Glutamatergic neuron (in vitro differentiated cells): ENCODE measurements around the gene CHST11. TPM values are rescaled to one million over a fixed set of nuclear protein-coding genes. Genes with fewer than 3 reads are reported as not detected.
"Not testable (repeated sequence)": the region's sequence is repeated elsewhere in the genome, so short reads cannot be mapped to it uniquely, and the experiment has no call there.

Source experiments
- DNase-seq: peaks from one replicate; pipeline ENCODE4 v3.0.0; 2022
- H3K27ac Mint-ChIP-seq: one replicate; pipeline ENCODE4 v1.8.0; 2020; ENCODE audit warnings: mild to moderate bottlenecking, mixed read lengths, inconsistent platforms; ENCODE audit not compliant: unreplicated experiment
- H3K27me3 Mint-ChIP-seq: one replicate; pipeline ENCODE4 v1.8.0; 2020; ENCODE audit warnings: mild to moderate bottlenecking, moderate library complexity, mixed read lengths, inconsistent platforms; ENCODE audit not compliant: unreplicated experiment
- H3K36me3 Mint-ChIP-seq: one replicate; pipeline ENCODE4 v1.8.0; 2020; ENCODE audit warnings: mild to moderate bottlenecking, mixed read lengths, inconsistent platforms; ENCODE audit not compliant: unreplicated experiment
- H3K4me1 Mint-ChIP-seq: one replicate; pipeline ENCODE4 v1.8.0; 2020; ENCODE audit warnings: mild to moderate bottlenecking, low read depth, mixed read lengths, inconsistent platforms; ENCODE audit not compliant: unreplicated experiment
- H3K4me3 Mint-ChIP-seq: one replicate; pipeline ENCODE4 v1.8.0; 2020; ENCODE audit warnings: mild to moderate bottlenecking, mixed read lengths, inconsistent platforms; ENCODE audit not compliant: unreplicated experiment
- H3K9me3 Mint-ChIP-seq: one replicate; pipeline ENCODE4 v1.8.0; 2020; ENCODE audit warnings: mild to moderate bottlenecking, moderate library complexity, mixed read lengths, inconsistent platforms; ENCODE audit not compliant: unreplicated experiment
- total RNA-seq: library from RNA; stranded (reverse); fragmentation: NEBNext Ultra II Directional; extraction: Animal tissue kit (Norgen Biotek cat#: 25700); gene quantifications from one replicate; pipeline ENCODE4 v1.2.1, GENCODE V29; 2021; ENCODE audit not compliant: unreplicated experiment
- TF ChIP-seq, protein P1 (sequence below): fragments of 200-600 bp; sonication (generic); IDR thresholded peaks from one replicate; pipeline ENCODE4 v1.5.0; 2021; ENCODE audit not compliant: partially characterized antibody, unreplicated experiment

Gene CHST11
- total RNA-seq, 1 donor from 2014 or later = 11.5 TPM

DNA sequence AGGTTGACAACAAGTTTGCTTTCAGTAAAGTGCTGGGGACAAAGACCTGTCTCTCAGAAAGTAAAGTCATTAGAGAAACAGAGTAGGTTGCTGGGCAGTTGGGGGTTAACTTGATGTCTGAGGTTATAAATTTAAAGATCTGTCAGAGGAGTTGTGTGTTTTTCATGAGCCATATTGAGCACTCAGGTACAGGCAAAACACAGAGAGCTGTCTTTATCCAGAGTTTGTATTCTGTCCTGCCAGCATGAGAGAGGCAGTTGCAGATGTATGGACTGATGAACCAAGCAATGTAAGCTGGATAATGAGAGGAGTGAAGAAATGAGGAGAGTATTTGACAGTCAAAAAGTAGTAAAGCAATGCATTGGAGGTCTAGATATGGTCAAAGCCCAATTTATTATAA is 344.7 kb downstream of the CHST11 start:
- TF ChIP-seq, protein P1, sequence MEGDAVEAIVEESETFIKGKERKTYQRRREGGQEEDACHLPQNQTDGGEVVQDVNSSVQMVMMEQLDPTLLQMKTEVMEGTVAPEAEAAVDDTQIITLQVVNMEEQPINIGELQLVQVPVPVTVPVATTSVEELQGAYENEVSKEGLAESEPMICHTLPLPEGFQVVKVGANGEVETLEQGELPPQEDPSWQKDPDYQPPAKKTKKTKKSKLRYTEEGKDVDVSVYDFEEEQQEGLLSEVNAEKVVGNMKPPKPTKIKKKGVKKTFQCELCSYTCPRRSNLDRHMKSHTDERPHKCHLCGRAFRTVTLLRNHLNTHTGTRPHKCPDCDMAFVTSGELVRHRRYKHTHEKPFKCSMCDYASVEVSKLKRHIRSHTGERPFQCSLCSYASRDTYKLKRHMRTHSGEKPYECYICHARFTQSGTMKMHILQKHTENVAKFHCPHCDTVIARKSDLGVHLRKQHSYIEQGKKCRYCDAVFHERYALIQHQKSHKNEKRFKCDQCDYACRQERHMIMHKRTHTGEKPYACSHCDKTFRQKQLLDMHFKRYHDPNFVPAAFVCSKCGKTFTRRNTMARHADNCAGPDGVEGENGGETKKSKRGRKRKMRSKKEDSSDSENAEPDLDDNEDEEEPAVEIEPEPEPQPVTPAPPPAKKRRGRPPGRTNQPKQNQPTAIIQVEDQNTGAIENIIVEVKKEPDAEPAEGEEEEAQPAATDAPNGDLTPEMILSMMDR = no peak
- no peak overlapping the region for H3K4me3 Mint-ChIP-seq
- no peaks in the 10 kb centered on the region for H3K27me3 Mint-ChIP-seq
- no peaks in the 10 kb centered on the region for H3K9me3 Mint-ChIP-seq
- no peak overlapping the region for H3K27ac Mint-ChIP-seq
- H3K36me3 Mint-ChIP-seq = no peaks in the 10 kb centered on the region
- DNase-seq = no peak
- no peaks in the 10 kb centered on the region for H3K4me1 Mint-ChIP-seq

DNA sequence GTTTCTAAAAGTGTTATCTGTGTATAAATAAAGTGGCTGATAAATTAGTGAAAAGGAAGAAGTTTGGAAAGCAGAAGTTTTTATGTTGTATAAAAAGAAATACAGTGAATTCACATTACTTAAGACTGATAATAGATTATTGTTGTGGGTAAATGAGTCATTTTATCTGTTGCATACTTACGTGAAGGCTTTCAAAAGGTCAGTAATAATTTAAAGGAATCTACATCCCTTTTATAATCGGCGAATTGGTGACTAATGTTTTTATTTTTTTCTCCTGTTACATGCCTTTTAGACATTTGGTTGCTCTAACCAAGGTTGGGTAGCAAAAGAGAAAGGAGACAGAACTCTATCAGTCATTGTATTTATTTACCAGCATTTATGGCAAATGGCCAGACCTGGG is 345.5 kb downstream of the CHST11 start:
- Mint-ChIP-seq H3K27me3 (no peaks in the 10 kb centered on the region), H3K4me3 (no peak overlapping the region), H3K27ac (no peak overlapping the region), H3K4me1 (no peaks in the 10 kb centered on the region), H3K36me3 (no peaks in the 10 kb centered on the region), H3K9me3 (no peaks in the 10 kb centered on the region)
- TF ChIP-seq, protein P1 = no peak
- DNase-seq = no peak

DNA sequence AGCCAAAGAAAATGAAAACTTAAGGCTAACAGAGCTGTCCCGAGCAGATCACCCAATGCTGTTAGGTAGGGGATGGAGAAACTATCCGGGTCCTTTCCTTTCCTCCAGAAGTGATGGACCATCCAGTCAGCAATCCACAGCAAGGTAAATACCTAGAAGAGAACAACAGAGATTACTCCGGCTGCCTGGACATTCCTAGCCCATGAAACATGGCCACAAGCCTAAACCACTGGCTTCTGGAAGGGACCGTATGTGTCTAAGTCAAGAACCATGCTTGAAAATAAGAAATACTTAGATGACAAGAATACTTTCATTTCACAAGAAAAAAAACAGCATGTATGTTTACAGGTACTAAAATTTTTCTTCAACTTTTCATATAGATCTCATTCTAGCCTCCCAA is 348.4 kb downstream of the CHST11 start:
- Mint-ChIP-seq H3K27me3 (no peaks in the 10 kb centered on the region), H3K9me3 (no peaks in the 10 kb centered on the region), H3K4me3 (no peak overlapping the region), H3K36me3 (no peaks in the 10 kb centered on the region), H3K4me1 (no peaks in the 10 kb centered on the region), H3K27ac (no peak overlapping the region)
- TF ChIP-seq, protein P1 = no peak
- DNase-seq = no peak

DNA sequence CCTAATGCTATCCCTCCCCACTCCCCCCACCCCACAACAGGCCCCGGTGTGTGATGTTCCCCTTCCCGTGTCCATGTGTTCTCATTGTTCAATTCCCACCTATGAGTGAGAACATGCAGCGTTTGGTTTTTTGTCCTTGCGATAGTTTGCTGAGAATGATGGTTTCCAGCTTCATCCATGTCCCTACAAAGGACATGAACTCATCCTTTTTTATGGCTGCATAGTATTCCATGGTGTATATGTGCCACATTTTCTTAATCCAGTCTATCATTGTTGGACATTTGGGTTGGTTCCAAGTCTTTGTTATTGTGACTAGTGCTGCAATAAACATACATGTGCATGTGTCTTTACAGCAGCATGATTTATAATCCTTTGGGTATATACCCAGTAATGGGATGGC is 349.4 kb downstream of the CHST11 start:
- not testable (repeated sequence) for H3K4me3 Mint-ChIP-seq, H3K9me3 Mint-ChIP-seq, H3K36me3 Mint-ChIP-seq, DNase-seq, H3K4me1 Mint-ChIP-seq, H3K27me3 Mint-ChIP-seq, H3K27ac Mint-ChIP-seq

DNA sequence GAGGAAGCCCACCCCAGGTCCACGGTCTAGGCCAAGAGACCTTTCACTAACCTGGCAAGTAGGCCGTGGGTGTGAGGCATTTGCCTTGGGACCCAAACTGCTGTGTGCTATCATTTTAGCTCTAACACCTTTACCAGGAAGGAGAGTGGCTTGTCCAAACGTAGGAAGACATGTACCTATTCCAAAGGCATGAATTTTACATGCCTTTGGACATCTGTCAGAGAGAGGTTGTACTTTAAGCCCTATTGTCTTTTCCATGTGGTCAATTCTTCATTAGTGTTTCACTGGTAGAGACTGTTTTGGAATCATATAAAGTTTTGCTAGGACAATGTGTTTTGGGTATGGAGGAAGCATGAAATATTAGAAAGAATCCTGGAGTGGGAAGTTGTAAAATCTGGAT is 352.5 kb downstream of the CHST11 start:
- TF ChIP-seq, protein P1 = no peak
- Mint-ChIP-seq H3K4me1 (no peaks in the 10 kb centered on the region), H3K36me3 (no peaks in the 10 kb centered on the region), H3K27me3 (no peaks in the 10 kb centered on the region), H3K9me3 (no peaks in the 10 kb centered on the region), H3K27ac (no peak overlapping the region), H3K4me3 (no peak overlapping the region)
- no peak for DNase-seq
